Measurements from ENCODE around the gene SKIDA1.

SKIDA1 gene

DNA sequence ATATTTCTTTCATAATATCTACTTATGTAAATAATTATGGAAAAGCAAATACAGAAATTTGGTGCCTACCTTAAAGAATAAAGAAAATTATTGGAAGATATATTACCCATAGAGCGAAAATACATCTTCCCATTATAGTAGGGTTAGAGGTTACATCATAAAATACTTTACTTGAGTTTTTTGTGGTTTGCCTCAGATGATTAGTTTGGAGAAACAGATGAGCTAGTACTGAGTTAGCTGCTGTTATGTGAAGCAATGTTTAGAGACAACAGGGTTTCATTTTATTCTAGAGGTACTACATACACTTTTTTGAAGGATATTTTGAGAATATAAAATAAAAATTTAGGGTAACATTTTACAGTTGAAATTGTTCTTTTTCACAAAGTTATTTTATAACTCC is 5.7 kb upstream of the SKIDA1 start:
- TF ChIP-seq, protein P1, sequence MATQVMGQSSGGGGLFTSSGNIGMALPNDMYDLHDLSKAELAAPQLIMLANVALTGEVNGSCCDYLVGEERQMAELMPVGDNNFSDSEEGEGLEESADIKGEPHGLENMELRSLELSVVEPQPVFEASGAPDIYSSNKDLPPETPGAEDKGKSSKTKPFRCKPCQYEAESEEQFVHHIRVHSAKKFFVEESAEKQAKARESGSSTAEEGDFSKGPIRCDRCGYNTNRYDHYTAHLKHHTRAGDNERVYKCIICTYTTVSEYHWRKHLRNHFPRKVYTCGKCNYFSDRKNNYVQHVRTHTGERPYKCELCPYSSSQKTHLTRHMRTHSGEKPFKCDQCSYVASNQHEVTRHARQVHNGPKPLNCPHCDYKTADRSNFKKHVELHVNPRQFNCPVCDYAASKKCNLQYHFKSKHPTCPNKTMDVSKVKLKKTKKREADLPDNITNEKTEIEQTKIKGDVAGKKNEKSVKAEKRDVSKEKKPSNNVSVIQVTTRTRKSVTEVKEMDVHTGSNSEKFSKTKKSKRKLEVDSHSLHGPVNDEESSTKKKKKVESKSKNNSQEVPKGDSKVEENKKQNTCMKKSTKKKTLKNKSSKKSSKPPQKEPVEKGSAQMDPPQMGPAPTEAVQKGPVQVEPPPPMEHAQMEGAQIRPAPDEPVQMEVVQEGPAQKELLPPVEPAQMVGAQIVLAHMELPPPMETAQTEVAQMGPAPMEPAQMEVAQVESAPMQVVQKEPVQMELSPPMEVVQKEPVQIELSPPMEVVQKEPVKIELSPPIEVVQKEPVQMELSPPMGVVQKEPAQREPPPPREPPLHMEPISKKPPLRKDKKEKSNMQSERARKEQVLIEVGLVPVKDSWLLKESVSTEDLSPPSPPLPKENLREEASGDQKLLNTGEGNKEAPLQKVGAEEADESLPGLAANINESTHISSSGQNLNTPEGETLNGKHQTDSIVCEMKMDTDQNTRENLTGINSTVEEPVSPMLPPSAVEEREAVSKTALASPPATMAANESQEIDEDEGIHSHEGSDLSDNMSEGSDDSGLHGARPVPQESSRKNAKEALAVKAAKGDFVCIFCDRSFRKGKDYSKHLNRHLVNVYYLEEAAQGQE (IDR thresholded peaks at IDR 0.05; ENCODE audit: insufficient read depth in 1 of 2, low read depth in 2 of 2, low read length in 2 of 2) = no peak
- TF ChIP-seq TAF1 (IDR thresholded peaks at IDR 0.05; ENCODE audit: borderline replicate concordance, insufficient read depth, low read length) (no peak), POLR2AphosphoS5 (IDR thresholded peaks at IDR 0.05; ENCODE audit: low read depth, low read length) (no peak), FOXP2 (optimal IDR thresholded peaks at IDR 0.05; ENCODE audit: borderline replicate concordance, extremely low read depth, extremely low read length, insufficient read depth) (no peak), SIN3A (IDR thresholded peaks at IDR 0.05; ENCODE audit: borderline replicate concordance, insufficient read depth, low read length) (no peak)

DNA sequence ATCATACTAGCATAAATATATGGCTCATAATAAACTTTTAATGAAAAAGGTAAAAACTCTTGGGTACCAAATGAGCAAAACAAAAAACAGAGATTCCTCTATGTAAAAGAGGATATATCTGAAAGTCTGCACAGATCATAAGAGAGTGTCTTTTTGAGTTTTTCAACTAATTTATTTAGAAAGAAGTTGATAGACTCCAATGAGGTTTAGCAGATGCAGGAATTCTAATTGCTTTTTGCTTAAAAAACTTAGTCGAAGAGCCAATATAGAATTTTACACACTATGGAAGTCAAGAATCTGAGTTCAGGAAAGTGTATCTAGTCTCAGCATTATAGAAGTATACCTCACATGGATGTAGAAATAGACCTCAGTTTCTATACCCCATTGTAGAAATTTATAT is 5.2 kb upstream of the SKIDA1 start:
- TF ChIP-seq SIN3A (IDR thresholded peaks at IDR 0.05; ENCODE audit: borderline replicate concordance, insufficient read depth, low read length) (no peak), FOXP2 (optimal IDR thresholded peaks at IDR 0.05; ENCODE audit: borderline replicate concordance, extremely low read depth, extremely low read length, insufficient read depth) (no peak), POLR2AphosphoS5 (IDR thresholded peaks at IDR 0.05; ENCODE audit: low read depth, low read length) (no peak), TAF1 (IDR thresholded peaks at IDR 0.05; ENCODE audit: borderline replicate concordance, insufficient read depth, low read length) (no peak)
- TF ChIP-seq, protein P1 (IDR thresholded peaks at IDR 0.05; ENCODE audit: insufficient read depth in 1 of 2, low read depth in 2 of 2, low read length in 2 of 2) = no peak

DNA sequence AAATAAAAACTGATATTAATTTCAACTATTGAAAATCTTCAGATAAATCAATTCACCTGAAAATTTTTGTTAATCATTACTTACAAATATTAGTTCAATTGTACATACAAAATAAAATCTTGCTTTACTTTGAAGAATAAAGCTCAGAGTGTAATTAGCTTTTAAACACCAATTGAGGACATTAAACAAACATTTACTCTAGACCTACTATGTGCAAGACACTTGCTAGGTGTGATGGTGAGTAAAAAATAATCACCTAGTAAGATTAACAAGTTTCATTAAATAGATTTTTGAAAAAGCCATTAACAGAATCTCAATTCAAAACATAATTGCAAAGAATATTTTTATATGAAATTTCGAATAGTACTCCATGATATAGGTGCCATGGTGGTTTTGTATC is 4.7 kb upstream of the SKIDA1 start:
- TF ChIP-seq FOXP2 (optimal IDR thresholded peaks at IDR 0.05; ENCODE audit: borderline replicate concordance, extremely low read depth, extremely low read length, insufficient read depth) = no peak

- no peak for TF ChIP-seq TAF1 (IDR thresholded peaks at IDR 0.05; ENCODE audit: borderline replicate concordance, insufficient read depth, low read length)
- TF ChIP-seq SIN3A (IDR thresholded peaks at IDR 0.05; ENCODE audit: borderline replicate concordance, insufficient read depth, low read length) = no peak
- TF ChIP-seq POLR2AphosphoS5 (IDR thresholded peaks at IDR 0.05; ENCODE audit: low read depth, low read length) = no peak
- TF ChIP-seq FOXP2 (optimal IDR thresholded peaks at IDR 0.05; ENCODE audit: borderline replicate concordance, extremely low read depth, extremely low read length, insufficient read depth) = no peak
- TF ChIP-seq, protein P1 (IDR thresholded peaks at IDR 0.05; ENCODE audit: insufficient read depth in 1 of 2, low read depth in 2 of 2, low read length in 2 of 2) = no peak
Observed at GRCh38 chr10:21529032-21529910, 3.8 kb upstream of the SKIDA1 start.

DNA sequence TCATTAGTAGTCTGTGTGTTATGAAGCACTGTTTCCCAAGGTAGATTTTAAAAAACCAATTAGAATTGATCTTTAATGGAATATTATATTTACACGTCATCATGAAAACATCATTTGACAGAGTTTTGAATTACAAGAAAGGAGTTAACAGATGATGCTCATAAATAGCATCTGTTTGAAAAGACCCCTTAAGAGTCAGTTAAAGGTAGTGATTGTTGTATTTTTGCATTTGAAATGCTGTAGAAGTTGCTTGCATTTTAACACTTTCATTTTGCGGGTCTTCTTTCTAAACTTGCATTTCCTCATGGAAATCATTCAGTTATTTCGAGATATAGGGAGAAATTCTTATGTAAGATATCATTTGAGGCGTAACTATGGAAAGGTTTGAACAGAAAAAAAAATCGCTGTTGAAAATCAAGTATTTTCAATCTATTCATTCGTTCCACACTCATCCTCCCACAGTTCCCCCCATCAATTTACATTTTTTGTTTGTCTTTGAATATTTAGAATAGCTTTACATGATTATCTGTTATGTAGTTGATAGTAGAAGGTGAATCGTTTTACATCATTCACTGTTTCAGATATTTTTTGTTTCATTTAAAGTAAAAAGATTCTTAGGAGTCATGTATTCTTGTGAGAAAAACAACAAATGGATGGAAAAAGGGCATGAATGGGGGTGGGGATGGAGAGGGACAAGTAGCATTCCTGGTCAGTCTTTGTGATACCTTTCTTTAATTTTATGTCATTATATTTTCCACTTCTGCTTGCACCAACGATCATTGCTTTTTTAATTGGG is 3.0 kb upstream of the SKIDA1 start:
- no peak for TF ChIP-seq FOXP2 (optimal IDR thresholded peaks at IDR 0.05; ENCODE audit: borderline replicate concordance, extremely low read depth, extremely low read length, insufficient read depth)
- no peak for TF ChIP-seq TAF1 (IDR thresholded peaks at IDR 0.05; ENCODE audit: borderline replicate concordance, insufficient read depth, low read length)
- no peak for TF ChIP-seq POLR2AphosphoS5 (IDR thresholded peaks at IDR 0.05; ENCODE audit: low read depth, low read length)
- TF ChIP-seq, protein P1 (IDR thresholded peaks at IDR 0.05; ENCODE audit: insufficient read depth in 1 of 2, low read depth in 2 of 2, low read length in 2 of 2) = no peak
- no peak for TF ChIP-seq SIN3A (IDR thresholded peaks at IDR 0.05; ENCODE audit: borderline replicate concordance, insufficient read depth, low read length)

All from PFSK-1 (cell line).